Trophoblast cell (in vitro differentiated cells and primary cell): ENCODE data around the gene ATF2.
A peak's percentile ranks its signal among the peaks of the same experiment; 100 is the strongest.
"Not testable (repeated sequence)": the region's sequence is repeated elsewhere in the genome, so short reads cannot be mapped to it uniquely, and the experiment has no call there.

Experiments used
- DNase-seq, 2 donors: peaks; one replicate each; pipeline ENCODE4 v3.0.0-alpha.2; 2016
- H2AFZ ChIP-seq: 2 replicates; pipeline ENCODE4 v1.6.1; 2013; ENCODE audit warnings: low read length, moderate library complexity, mild to moderate bottlenecking; ENCODE audit not compliant: insufficient read depth, poor library complexity
- H2AK5ac ChIP-seq: 2 replicates; pipeline ENCODE4 v1.6.1; 2013; ENCODE audit warnings: mild to moderate bottlenecking, low read length
- H2BK120ac ChIP-seq: 2 replicates; pipeline ENCODE4 v1.6.1; 2013; ENCODE audit warnings: low read length, mild to moderate bottlenecking, moderate library complexity; ENCODE audit not compliant: insufficient read depth, poor library complexity
- H2BK12ac ChIP-seq: 2 replicates; pipeline ENCODE4 v1.6.1; 2013; ENCODE audit warnings: mild to moderate bottlenecking, low read length, moderate library complexity
- H2BK5ac ChIP-seq: 2 replicates; pipeline ENCODE4 v1.6.1; 2013; ENCODE audit warnings: low read length, low read depth, moderate library complexity, mild to moderate bottlenecking; ENCODE audit not compliant: poor library complexity
- H3K14ac ChIP-seq: 2 replicates; pipeline ENCODE4 v1.6.1; 2013; ENCODE audit warnings: mild to moderate bottlenecking, low read length
- H3K18ac ChIP-seq: 2 replicates; pipeline ENCODE4 v1.6.1; 2013; ENCODE audit warnings: mild to moderate bottlenecking, low read length
- H3K23ac ChIP-seq: 2 replicates; pipeline ENCODE4 v1.6.1; 2013; ENCODE audit warnings: low read length
- H3K27ac ChIP-seq: 2 replicates; pipeline ENCODE4 v1.5.1; 2013; ENCODE audit warnings: low read depth, mild to moderate bottlenecking, inconsistent platforms, low read length, moderate library complexity
- H3K27me3 ChIP-seq: 2 replicates; pipeline ENCODE4 v1.6.1; 2013; ENCODE audit warnings: inconsistent platforms, mild to moderate bottlenecking, low read length, moderate library complexity; ENCODE audit not compliant: insufficient read depth
- H3K36me3 ChIP-seq, 2 experiments: 1 replicate in 1 of 2; 2 replicates in 1 of 2; pipeline ENCODE4 v1.6.1; 2013; ENCODE audit warnings: low read length in 2 of 2, mild to moderate bottlenecking in 2 of 2, moderate library complexity in 1 of 2; ENCODE audit not compliant: insufficient read depth in 2 of 2, control insufficient read depth in 1 of 2
- H3K4ac ChIP-seq: 2 replicates; pipeline ENCODE4 v1.6.1; 2013; ENCODE audit warnings: low read depth, mild to moderate bottlenecking, low read length, moderate library complexity
- H3K4me1 ChIP-seq, 2 experiments: 1 replicate in 1 of 2; 2 replicates in 1 of 2; pipeline ENCODE4 v1.6.1; 2013; ENCODE audit warnings: low read length in 2 of 2, mild to moderate bottlenecking in 2 of 2, moderate library complexity in 1 of 2; ENCODE audit not compliant: insufficient read depth in 2 of 2, control insufficient read depth in 1 of 2
- H3K4me2 ChIP-seq: 2 replicates; pipeline ENCODE4 v1.6.1; 2013; ENCODE audit warnings: inconsistent platforms, mild to moderate bottlenecking, low read length, moderate library complexity
- H3K4me3 ChIP-seq: 2 replicates; pipeline ENCODE4 v1.5.1; 2013; ENCODE audit warnings: mild to moderate bottlenecking, low read depth, low read length, inconsistent platforms
- H3K79me1 ChIP-seq: one replicate; pipeline ENCODE4 v1.6.1; 2013; ENCODE audit warnings: low read length
- H3K79me2 ChIP-seq: 2 replicates; pipeline ENCODE4 v1.6.1; 2013; ENCODE audit warnings: low read length, mild to moderate bottlenecking; ENCODE audit not compliant: control insufficient read depth, insufficient read depth, poor library complexity
- H3K9ac ChIP-seq: 2 replicates; pipeline ENCODE4 v1.6.1; 2013; ENCODE audit warnings: mild to moderate bottlenecking, low read length
- H3K9me3 ChIP-seq: 2 replicates; pipeline ENCODE4 v1.6.1; 2013; ENCODE audit warnings: low read depth, mild to moderate bottlenecking, control low read depth, inconsistent platforms, low read length; ENCODE audit not compliant: insufficient read depth
- H4K12ac ChIP-seq: 2 replicates; pipeline ENCODE4 v1.6.1; 2013; ENCODE audit warnings: low read depth, mild to moderate bottlenecking, low read length, moderate library complexity
- H4K8ac ChIP-seq: 2 replicates; pipeline ENCODE4 v1.6.1; 2013; ENCODE audit warnings: low read depth, mild to moderate bottlenecking, low read length, moderate library complexity
- H4K91ac ChIP-seq: one replicate; pipeline ENCODE4 v1.6.1; 2013; ENCODE audit warnings: low read depth, mild to moderate bottlenecking, low read length, moderate library complexity
- WGBS: extraction: QIAGEN DNeasy Blood & Tissue Kit; methylation state at CpG from one replicate; pipeline ENCODE4 v1.1.7; 2013; ENCODE audit warnings: missing lambda C conversion rate; ENCODE audit not compliant: insufficient read length, insufficient coverage; ENCODE audit errors: extremely low coverage; 5-methylcytosine and 5-hydroxymethylcytosine counted together

The ATF2 gene

DNA sequence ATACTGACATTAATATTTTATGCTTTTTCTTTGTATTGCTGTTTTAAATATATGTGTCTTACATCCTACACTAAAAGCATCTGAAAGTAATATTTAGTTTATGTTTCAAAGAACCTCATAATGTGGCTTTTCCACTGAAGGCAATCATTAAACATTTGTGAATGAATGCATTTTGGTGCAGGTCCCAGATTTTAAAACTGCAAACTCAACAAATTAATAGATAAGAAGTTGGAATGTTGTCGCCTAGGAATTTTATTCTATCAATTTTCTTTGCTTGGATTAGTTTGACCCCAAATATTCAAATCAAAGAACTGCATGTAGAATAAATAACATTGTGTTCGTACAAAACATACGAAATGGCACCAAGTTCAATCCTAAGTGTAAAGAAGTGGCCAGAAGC lies 44.7 kb downstream of the ATF2 start:
- no peak overlapping the region for H2BK120ac ChIP-seq
- WGBS = no CpG with 5 or more reads among the region's 3 CpGs

DNA sequence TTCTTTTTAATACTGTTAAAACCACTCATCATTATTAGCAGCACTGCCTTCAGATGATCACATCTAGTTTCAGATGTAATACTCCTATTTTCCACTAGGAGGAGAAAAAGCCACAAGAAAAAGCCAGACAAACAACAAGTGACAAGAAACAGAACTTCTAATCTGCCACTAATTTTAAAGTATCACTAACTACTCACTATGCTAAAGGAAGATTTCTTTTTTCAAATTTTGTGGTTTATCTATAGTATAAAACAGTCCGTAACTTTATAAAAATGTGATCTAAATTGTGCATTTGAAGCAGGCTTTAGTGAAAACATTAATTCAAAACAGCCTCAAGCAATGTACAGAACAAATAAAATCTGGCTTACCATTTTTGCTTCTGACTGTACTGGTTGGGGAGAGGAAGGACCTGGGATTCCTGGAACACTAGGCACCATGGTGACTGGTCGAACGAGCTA lies 56.8 kb downstream of the ATF2 start:
- H2AFZ ChIP-seq = no peak overlapping the region
- no peaks in the 10 kb centered on the region for H3K79me1 ChIP-seq
- no peak overlapping the region for H3K18ac ChIP-seq
- H3K9me3 ChIP-seq = no peaks in the 10 kb centered on the region
- no peak overlapping the region for H2BK5ac ChIP-seq
- H3K27me3 ChIP-seq = no peaks in the 10 kb centered on the region
- peaks cover 17 to 22% of the 10 kb centered on the region in 2 experiments for H3K36me3 ChIP-seq
- no peak overlapping the region for H3K4ac ChIP-seq
- H3K9ac ChIP-seq = no peak overlapping the region
- no peaks in the 10 kb centered on the region for H3K79me2 ChIP-seq
- H3K23ac ChIP-seq = no peak overlapping the region
- no peaks in the 10 kb centered on the region for H3K4me1 ChIP-seq
- no peak overlapping the region for H2BK12ac ChIP-seq
- no peak overlapping the region for H2AK5ac ChIP-seq
- no peak overlapping the region for H4K91ac ChIP-seq
- WGBS = no CpG with 5 or more reads among the region's 3 CpGs
- no peak overlapping the region for H2BK120ac ChIP-seq
- no peak overlapping the region for H4K8ac ChIP-seq
- no peak overlapping the region for H3K4me3 ChIP-seq
- H3K27ac ChIP-seq = peak overlapping the region; percentile 26
- no peak overlapping the region for H3K14ac ChIP-seq
- DNase-seq = peak in 1 of 2 donors; percentile 73
- no peak overlapping the region for H4K12ac ChIP-seq
- H3K4me2 ChIP-seq = no peak overlapping the region

More for the DNA sequence above, 44.7 kb downstream of the ATF2 start:
- Histone ChIP-seq H3K4ac (no peak overlapping the region), H3K9me3 (no peaks in the 10 kb centered on the region), H3K36me3 (peaks cover 0 to 3% of the 10 kb centered on the region in 2 experiments), H3K27me3 (no peaks in the 10 kb centered on the region), H3K18ac (no peak overlapping the region), H3K79me2 (no peaks in the 10 kb centered on the region), H4K12ac (no peak overlapping the region), H3K27ac (no peak overlapping the region), H3K4me3 (no peak overlapping the region), H2BK12ac (no peak overlapping the region), H2AK5ac (no peak overlapping the region), H3K9ac (no peak overlapping the region), H2BK5ac (no peak overlapping the region), H4K8ac (no peak overlapping the region), H3K14ac (no peak overlapping the region), H3K4me1 (no peaks in the 10 kb centered on the region), H3K4me2 (no peak overlapping the region), H3K23ac (no peak overlapping the region), H3K79me1 (no peaks in the 10 kb centered on the region), H2AFZ (no peak overlapping the region), H4K91ac (no peak overlapping the region)
- no peak for DNase-seq

DNA sequence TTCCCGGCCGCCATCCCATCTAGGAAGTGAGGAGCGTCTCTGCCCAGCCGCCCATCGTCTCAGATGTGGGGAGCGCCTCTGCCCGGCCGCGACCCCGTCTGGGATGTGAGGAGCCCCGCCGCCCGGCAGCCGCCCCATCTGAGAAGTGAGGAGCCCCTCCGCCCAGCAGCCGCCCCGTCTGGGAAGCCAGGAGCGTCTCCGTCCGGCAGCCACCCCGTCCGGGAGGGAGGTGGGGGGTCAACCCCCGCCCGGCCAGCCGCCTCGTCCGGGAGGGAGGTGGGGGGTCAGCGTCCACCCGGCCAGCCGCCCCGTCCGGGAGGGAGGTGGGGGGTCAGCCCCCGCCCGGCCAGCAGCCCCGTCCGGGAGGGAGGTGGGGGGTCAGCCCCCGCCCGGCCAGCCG lies 59.9 kb downstream of the ATF2 start:
- H3K9ac ChIP-seq, H3K4me2 ChIP-seq, H3K27me3 ChIP-seq, H3K4ac ChIP-seq, H4K12ac ChIP-seq, H3K4me3 ChIP-seq, H3K23ac ChIP-seq, H3K4me1 ChIP-seq, H2AK5ac ChIP-seq, H2BK120ac ChIP-seq, H2BK5ac ChIP-seq, H3K79me1 ChIP-seq, H3K18ac ChIP-seq, H2BK12ac ChIP-seq, H3K27ac ChIP-seq, H2AFZ ChIP-seq, H3K9me3 ChIP-seq, H3K79me2 ChIP-seq, H3K14ac ChIP-seq, H4K91ac ChIP-seq, H4K8ac ChIP-seq, DNase-seq: not testable (repeated sequence)
- no CpG with 5 or more reads among the region's 39 CpGs for WGBS
- peaks cover 13 to 20% of the 10 kb centered on the region in 2 experiments for H3K36me3 ChIP-seq

- H4K91ac ChIP-seq = no peak overlapping the region
- H3K14ac ChIP-seq = no peak overlapping the region
- no peak overlapping the region for H2BK5ac ChIP-seq
- H2AFZ ChIP-seq = no peak overlapping the region
- H3K9me3 ChIP-seq = no peaks in the 10 kb centered on the region
- H3K4me3 ChIP-seq = no peak overlapping the region
- H2BK120ac ChIP-seq = no peak overlapping the region
- no peak for DNase-seq
- H3K4me2 ChIP-seq = no peak overlapping the region
- H3K79me2 ChIP-seq = no peaks in the 10 kb centered on the region
- WGBS = no CpG with 5 or more reads among the region's 4 CpGs
- no peaks in the 10 kb centered on the region for H3K4me1 ChIP-seq
- peaks cover 16 to 22% of the 10 kb centered on the region in 2 experiments for H3K36me3 ChIP-seq
- no peak overlapping the region for H3K27ac ChIP-seq
- H3K79me1 ChIP-seq = no peaks in the 10 kb centered on the region
- H2AK5ac ChIP-seq = no peak overlapping the region
- H3K4ac ChIP-seq = no peak overlapping the region
- H2BK12ac ChIP-seq = no peak overlapping the region
- no peak overlapping the region for H4K12ac ChIP-seq
- H3K18ac ChIP-seq = no peak overlapping the region
- H3K23ac ChIP-seq = no peak overlapping the region
- no peak overlapping the region for H4K8ac ChIP-seq
- H3K9ac ChIP-seq = no peak overlapping the region
- no peaks in the 10 kb centered on the region for H3K27me3 ChIP-seq
Measured at GRCh38 chr2:175107146-175107545, 60.9 kb downstream of the ATF2 start.
